GM18867 (cell line): ENCODE results near the gene EBNA1BP2.
"Not testable (repeated sequence)": the region's sequence is repeated elsewhere in the genome, so short reads cannot be mapped to it uniquely, and the experiment has no call there.

ENCODE experiments used
- ATAC-seq: cut with Tn5 transposase; IDR thresholded peaks from one replicate; pipeline ENCODE4 v1.9.1; 2021; ENCODE audit warnings: mild to moderate bottlenecking, moderate library complexity; ENCODE audit not compliant: unreplicated experiment

EBNA1BP2 gene

GRCh38 chr1:43174873-43175272 is 2.8 kb upstream of the EBNA1BP2 start:
- no peak for ATAC-seq

- peak; percentile 45 for ATAC-seq
Measured at GRCh38 chr1:43172527-43172972, 460 bp upstream of the EBNA1BP2 start.

GRCh38 chr1:43171312-43171875 is 696 bp downstream of the EBNA1BP2 start:
- ATAC-seq = no peak

- ATAC-seq = no peak
Measured at GRCh38 chr1:43165765-43166164, 6.3 kb downstream of the EBNA1BP2 start.

- no peak for ATAC-seq
Measured at GRCh38 chr1:43165162-43165561, 6.9 kb downstream of the EBNA1BP2 start.

GRCh38 chr1:43156026-43156425 is 16.1 kb downstream of the EBNA1BP2 start:
- ATAC-seq = no peak

GRCh38 chr1:43153443-43153842 is 18.6 kb downstream of the EBNA1BP2 start:
- no peak for ATAC-seq

- ATAC-seq = no peak
Measured at GRCh38 chr1:43152866-43153265, 19.2 kb downstream of the EBNA1BP2 start.

GRCh38 chr1:43149889-43150288 is 22.2 kb downstream of the EBNA1BP2 start:
- ATAC-seq = no peak

GRCh38 chr1:43147625-43148327 is 24.3 kb downstream of the EBNA1BP2 start:
- ATAC-seq = no peak

GRCh38 chr1:43144237-43144636 is 27.9 kb downstream of the EBNA1BP2 start:
- no peak for ATAC-seq

- ATAC-seq = no peak
Measured at GRCh38 chr1:43143441-43143888, 28.6 kb downstream of the EBNA1BP2 start.

GRCh38 chr1:43140583-43140982 is 31.5 kb downstream of the EBNA1BP2 start:
- ATAC-seq = no peak

- ATAC-seq = no peak
Measured at GRCh38 chr1:43140010-43140409, 32.1 kb downstream of the EBNA1BP2 start.

- ATAC-seq = not testable (repeated sequence)
Measured at GRCh38 chr1:43139295-43139694, 32.8 kb downstream of the EBNA1BP2 start.

GRCh38 chr1:43137445-43138052 is 34.5 kb downstream of the EBNA1BP2 start:
- ATAC-seq = no peak

GRCh38 chr1:43135857-43136781 is 36.0 kb downstream of the EBNA1BP2 start:
- no peak for ATAC-seq

- no peak for ATAC-seq
Measured at GRCh38 chr1:43134640-43135039, 37.5 kb downstream of the EBNA1BP2 start.

GRCh38 chr1:43134068-43134467 is 38.0 kb downstream of the EBNA1BP2 start:
- no peak for ATAC-seq

- ATAC-seq = no peak
Measured at GRCh38 chr1:43129426-43129825, 42.7 kb downstream of the EBNA1BP2 start.

GRCh38 chr1:43128816-43129215 is 43.3 kb downstream of the EBNA1BP2 start:
- ATAC-seq = no peak
